ENCODE data around the gene ZNF506. TPM values are rescaled to one million over a fixed set of nuclear protein-coding genes. Genes with fewer than 3 reads are reported as not detected.
"Not testable (repeated sequence)": the region's sequence is repeated elsewhere in the genome, so short reads cannot be mapped to it uniquely, and the experiment has no call there.

ZNF506 gene
- total RNA-seq, 2 donors from 2014 or later = 21.1 to 37.9 TPM

DNA sequence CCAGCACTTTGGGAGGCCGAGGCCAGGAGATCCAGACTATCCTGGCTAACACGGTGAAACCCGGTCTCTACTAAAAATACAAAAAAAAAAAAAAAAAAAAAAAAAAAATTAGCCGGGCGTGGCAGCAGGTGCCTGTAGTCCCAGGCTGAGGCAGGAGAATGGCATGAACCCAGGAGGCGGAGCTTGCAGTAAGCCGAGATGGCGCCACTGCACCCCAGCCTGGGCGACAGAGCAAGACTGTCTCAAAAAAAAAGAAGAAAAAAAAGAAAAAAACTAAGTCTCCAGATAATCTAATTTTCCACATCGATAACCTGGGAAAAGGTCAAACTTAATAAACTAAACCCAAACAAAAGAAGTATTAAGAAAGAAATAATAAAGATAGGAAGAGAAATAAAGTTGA is 49.6 kb downstream of the ZNF506 start:
- H3K27ac Mint-ChIP-seq; H3K9me3 Mint-ChIP-seq; ATAC-seq; H3K27me3 Mint-ChIP-seq; H3K36me3 Mint-ChIP-seq; DNase-seq (ENCODE audit: low spot score); H3K4me3 Mint-ChIP-seq: not testable (repeated sequence)
- H3K4me1 Mint-ChIP-seq (ENCODE audit: low read depth in 2 of 2) = peaks cover 11 to 22% of the 10 kb centered on the region in 2 donors

DNA sequence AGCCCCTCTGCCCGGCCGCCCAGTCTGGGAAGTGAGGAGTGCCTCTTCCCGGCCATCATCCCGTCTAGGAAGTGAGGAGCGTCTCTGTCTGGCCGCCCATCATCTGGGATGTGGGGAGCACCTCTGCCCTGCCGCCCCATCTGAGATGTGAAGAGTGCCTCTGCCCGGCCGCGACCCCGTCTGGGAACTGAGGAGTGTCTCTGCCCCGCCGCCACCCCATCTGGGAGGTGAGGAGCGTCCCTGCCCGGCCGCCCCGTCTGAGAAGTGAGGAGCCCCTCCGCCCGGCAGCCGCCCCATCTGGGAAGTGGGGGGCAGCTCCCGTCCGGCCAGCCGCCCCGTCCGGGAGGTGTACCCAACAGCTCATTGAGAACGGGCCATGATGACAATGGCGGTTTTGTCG is 51.6 kb downstream of the ZNF506 start:
- H3K9me3 Mint-ChIP-seq; H3K27me3 Mint-ChIP-seq; H3K4me3 Mint-ChIP-seq; H3K36me3 Mint-ChIP-seq; ATAC-seq; H3K27ac Mint-ChIP-seq; DNase-seq (ENCODE audit: low spot score): not testable (repeated sequence)
- H3K4me1 Mint-ChIP-seq (ENCODE audit: low read depth in 2 of 2) = peaks cover 0 to 11% of the 10 kb centered on the region in 2 donors

DNA sequence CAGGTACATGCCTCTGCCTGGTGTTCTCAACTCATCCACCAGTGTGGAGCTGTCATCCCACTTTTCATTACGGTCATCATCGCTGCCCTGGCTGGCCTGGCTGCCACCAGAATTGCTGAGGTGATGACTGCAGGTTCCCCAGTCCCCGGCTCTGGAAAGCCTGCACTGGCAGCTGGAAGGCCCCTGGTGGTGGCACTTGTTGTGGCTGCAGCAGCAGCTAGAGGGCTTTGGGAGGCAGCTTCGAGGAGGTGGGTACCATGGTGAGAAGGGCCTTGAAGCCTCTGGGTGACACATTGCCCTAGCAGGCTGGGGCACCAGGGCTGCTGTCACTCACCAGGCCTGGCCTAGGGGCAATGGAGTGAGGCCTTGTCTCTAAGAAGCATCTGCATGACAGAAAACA is 63.4 kb downstream of the ZNF506 start:
- Mint-ChIP-seq H3K4me1 (ENCODE audit: low read depth in 2 of 2) (no peaks in the 10 kb centered on the region), H3K36me3 (no peaks in the 10 kb centered on the region), H3K4me3 (no peak overlapping the region), H3K9me3 (no peaks in the 10 kb centered on the region), H3K27ac (no peak overlapping the region), H3K27me3 (no peaks in the 10 kb centered on the region)
- ATAC-seq (no peak), DNase-seq (ENCODE audit: low spot score) (no peak)

DNA sequence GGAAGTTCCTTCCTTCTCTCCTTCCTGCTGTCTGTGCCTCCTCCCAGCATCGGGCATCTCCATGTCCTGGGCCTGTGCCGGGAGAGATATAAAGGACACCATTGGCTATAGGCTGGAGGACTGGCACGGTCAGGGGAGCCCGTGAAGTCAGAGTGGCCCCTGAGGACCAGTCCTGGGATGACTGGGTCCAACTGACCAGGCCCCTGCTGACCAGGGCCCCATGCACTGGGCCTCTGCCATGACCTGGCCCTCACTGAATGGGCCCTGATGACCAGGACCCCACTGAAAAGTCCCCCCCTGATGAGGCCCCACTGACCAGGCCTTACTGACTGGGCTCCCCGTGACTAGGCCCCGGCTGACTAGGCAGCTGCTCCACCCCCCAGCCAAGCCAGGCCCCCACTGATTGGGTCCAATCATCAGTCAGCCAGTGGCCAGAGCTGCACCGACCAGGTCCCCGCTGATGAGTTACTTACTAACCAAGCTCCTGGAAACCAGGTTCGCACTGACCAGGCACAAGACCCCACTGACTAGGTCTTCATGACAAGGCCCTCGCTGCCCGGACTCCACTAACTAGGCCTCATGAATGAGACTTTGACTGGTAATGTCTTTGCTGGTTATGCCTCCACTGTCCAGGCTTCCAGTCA is 68.7 kb downstream of the ZNF506 start:
- no peaks in the 10 kb centered on the region for H3K36me3 Mint-ChIP-seq
- ATAC-seq (no peak), DNase-seq (ENCODE audit: low spot score) (no peak)
- H3K27me3 Mint-ChIP-seq = no peaks in the 10 kb centered on the region
- H3K9me3 Mint-ChIP-seq = no peaks in the 10 kb centered on the region
- H3K27ac Mint-ChIP-seq = no peak overlapping the region
- H3K4me1 Mint-ChIP-seq (ENCODE audit: low read depth in 2 of 2) = no peaks in the 10 kb centered on the region
- H3K4me3 Mint-ChIP-seq = no peak overlapping the region

DNA sequence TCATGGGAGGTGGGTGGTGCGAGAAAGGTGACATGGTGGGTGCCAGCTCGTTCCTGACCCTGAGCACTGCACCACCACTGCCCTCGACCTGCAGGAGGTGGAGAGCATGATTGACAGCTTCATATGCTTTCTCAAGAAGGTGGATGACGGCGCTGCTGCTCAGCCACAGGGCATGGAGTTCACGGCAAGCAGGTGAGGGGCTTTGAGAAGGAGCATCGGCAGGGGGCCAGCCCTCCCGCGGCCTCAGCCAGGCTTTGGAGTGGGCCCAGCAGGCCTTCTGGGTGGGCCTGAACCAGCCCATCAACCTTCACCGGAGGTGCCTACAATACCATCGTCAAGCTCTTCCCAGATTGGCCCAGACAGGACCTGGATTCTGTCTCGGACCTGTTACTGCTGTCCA is 69.7 kb downstream of the ZNF506 start:
- Mint-ChIP-seq H3K36me3 (no peaks in the 10 kb centered on the region), H3K4me1 (ENCODE audit: low read depth in 2 of 2) (no peaks in the 10 kb centered on the region), H3K27ac (no peak overlapping the region), H3K27me3 (no peaks in the 10 kb centered on the region), H3K4me3 (no peak overlapping the region), H3K9me3 (no peaks in the 10 kb centered on the region)
- no peak for DNase-seq (ENCODE audit: low spot score)
- ATAC-seq = no peak

DNA sequence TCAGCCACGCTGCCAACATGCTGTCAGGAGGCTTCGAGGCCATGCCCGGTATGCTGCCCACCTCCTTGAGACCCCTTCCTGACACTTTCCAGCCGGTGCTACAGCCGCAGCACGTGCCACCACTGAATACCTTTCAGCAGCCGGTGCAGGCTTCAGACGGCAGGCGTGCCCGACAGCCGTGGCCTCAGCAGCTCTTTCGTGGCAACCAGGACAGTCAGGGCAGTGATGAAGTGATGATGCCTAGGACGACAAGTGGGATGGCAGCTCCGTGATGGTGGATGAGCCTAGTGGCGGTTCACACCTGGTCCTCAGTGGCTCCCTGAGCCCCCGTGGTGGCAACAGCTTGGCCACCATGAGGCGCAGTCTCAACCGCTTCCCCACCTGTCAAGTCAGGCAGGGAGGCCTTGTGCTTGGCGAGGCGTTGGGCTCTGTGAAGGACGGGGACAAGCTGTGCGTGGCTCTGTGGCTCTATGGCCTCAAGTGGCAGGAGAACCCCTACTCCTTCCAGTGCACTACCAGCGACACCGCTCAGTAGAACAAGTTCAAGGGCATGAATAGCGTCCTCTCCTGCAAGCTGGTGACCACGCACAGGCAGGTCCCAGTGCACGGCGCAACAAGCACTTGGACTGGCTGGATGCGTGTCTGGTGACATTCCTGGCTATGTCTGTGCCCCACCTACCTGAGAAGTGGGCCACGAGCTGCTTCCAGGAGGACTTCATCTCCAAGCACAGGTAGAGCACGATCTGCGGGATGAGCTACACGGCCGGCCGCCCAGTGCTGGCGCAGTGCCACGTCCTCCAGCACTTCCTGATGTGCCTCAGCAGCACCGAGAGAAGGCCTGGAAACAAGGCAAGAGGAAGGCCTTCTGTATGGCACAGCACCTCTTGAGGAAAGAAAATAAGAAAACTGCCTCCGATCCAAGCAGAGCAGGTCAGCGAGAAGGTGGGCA is 70.4 kb downstream of the ZNF506 start:
- no peaks in the 10 kb centered on the region for H3K27me3 Mint-ChIP-seq
- no peaks in the 10 kb centered on the region for H3K36me3 Mint-ChIP-seq
- H3K9me3 Mint-ChIP-seq = no peaks in the 10 kb centered on the region
- DNase-seq (ENCODE audit: low spot score) (no peak), ATAC-seq (no peak)
- no peak overlapping the region for H3K27ac Mint-ChIP-seq
- H3K4me3 Mint-ChIP-seq = no peak overlapping the region
- no peaks in the 10 kb centered on the region for H3K4me1 Mint-ChIP-seq (ENCODE audit: low read depth in 2 of 2)

DNA sequence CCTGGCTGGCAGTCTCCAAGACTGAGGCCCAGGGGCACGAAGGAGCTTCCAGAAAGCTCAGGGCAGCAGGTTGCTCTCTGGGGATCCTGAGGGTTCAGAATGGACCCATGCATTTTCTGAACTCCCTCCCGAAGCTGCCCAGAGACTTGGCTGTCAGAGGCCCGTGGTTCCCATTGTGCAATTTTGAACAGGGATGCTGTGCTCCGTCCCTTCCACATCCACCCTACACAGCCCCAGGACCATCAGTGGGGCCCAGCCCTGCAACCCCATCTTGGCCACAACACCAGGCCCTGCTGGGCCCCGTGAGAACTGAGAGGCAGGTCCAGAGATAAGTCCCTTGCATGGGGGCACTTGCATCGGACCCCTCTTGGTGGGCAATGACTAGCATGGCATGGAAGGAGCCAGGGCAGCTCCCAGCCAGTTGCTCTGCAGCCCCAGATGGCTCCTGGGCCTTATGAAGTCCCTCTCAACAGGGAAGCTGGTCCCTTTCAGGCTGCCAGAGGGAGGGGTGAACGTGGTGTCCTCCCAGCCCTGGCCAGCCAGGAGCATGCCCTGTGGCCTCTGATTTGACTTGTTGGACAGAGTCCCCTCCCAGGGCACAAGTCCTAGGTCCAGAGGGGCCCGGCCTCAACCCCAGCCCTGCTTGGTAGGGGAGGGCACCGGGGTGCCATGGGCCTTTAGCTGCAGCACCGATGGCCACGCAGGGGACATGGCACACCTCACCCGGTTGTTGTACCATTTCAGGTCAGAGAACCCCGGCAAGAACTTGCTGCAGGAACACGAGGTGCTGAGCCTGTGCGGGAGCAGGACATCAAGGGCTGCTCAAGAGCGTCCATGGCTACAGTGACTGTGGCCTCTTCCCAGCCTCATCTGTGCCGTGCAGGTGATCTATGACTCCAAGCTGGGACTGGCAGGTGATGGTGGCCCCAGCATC is 71.4 kb downstream of the ZNF506 start:
- no peak overlapping the region for H3K4me3 Mint-ChIP-seq
- H3K27ac Mint-ChIP-seq = no peak overlapping the region
- DNase-seq (ENCODE audit: low spot score) (no peak), ATAC-seq (no peak)
- no peaks in the 10 kb centered on the region for H3K9me3 Mint-ChIP-seq
- H3K4me1 Mint-ChIP-seq (ENCODE audit: low read depth in 2 of 2) = no peaks in the 10 kb centered on the region
- H3K36me3 Mint-ChIP-seq = no peaks in the 10 kb centered on the region
- H3K27me3 Mint-ChIP-seq = no peaks in the 10 kb centered on the region

DNA sequence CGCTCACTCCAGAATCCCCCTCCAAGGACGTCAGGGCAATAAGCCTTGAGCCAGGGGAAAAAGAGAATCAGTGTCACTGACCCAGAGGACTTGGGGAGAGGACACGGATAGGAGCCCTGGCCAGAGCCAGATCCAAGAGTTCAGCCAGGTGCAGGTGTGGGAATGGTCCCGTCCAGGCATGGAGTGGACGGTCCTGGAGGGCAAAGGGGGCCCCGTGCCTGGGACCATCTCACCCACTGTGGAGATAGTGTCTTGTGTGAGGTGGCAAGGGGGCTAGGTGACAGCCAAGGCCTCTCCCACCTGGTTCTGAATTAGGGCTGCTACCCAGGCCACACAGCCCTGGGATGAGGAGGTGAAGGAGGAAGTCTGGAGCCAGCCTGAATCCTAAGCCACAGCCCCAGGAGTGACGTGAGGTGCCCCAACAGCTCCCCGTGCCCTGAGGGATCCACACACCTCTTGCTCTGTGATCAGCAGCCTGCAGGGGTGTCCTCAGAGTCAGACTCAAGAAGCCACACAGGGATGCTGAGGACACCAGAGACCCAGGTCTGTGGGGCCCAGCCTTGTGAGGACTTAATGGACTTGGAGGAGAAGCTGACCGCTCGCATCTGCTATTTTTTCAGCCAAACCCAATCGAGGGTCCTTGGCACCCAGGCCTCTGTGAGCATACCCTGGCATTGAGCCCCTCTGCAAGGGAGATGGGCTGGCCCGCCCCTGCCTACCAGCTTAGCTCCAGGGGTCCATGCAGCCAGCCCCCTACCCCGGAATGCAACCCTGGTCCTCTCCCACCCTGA is 72.2 kb downstream of the ZNF506 start:
- H3K27ac Mint-ChIP-seq = no peak overlapping the region
- H3K27me3 Mint-ChIP-seq = no peaks in the 10 kb centered on the region
- H3K9me3 Mint-ChIP-seq = no peaks in the 10 kb centered on the region
- DNase-seq (ENCODE audit: low spot score) (no peak), ATAC-seq (no peak)
- no peaks in the 10 kb centered on the region for H3K36me3 Mint-ChIP-seq
- no peaks in the 10 kb centered on the region for H3K4me1 Mint-ChIP-seq (ENCODE audit: low read depth in 2 of 2)
- no peak overlapping the region for H3K4me3 Mint-ChIP-seq

DNA sequence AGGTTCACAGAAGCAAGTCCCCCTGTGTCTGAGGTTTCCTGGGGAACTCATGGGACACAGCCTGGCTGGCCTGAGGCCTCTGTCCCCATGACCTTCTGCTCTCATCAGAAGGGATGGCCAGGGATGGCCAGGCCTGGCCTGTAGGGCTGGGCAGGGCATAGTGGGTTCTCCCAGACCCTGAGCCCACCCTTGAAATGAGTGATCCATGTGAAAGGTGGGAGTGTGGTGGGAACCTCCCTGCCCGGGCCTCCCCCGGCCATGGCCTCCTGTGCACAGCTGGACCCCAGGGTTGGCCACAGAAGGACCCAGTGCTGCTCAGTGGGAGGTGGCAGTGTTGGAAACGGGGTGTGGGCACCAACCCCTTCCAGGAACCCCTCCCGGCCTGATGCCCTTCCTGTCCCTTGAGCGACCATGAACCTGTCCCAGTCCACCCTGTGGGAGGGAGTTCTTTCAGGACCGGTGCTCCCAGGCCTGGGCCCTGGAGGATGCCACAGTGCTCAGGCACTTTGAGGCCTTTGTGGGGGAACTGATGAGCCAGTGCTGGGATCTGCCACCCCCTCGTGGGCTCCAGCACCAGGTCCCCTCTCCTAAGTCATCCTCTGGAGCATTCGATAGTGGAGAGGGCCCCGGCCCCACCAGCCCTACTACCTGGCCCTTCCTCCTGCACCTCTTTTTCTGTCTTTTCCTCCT is 73.2 kb downstream of the ZNF506 start:
- ATAC-seq = no peak
- Mint-ChIP-seq H3K4me3 (no peak overlapping the region), H3K9me3 (no peaks in the 10 kb centered on the region), H3K36me3 (no peaks in the 10 kb centered on the region), H3K27me3 (no peaks in the 10 kb centered on the region), H3K4me1 (ENCODE audit: low read depth in 2 of 2) (no peaks in the 10 kb centered on the region), H3K27ac (no peak overlapping the region)
- DNase-seq (ENCODE audit: low spot score) = no peak

DNA sequence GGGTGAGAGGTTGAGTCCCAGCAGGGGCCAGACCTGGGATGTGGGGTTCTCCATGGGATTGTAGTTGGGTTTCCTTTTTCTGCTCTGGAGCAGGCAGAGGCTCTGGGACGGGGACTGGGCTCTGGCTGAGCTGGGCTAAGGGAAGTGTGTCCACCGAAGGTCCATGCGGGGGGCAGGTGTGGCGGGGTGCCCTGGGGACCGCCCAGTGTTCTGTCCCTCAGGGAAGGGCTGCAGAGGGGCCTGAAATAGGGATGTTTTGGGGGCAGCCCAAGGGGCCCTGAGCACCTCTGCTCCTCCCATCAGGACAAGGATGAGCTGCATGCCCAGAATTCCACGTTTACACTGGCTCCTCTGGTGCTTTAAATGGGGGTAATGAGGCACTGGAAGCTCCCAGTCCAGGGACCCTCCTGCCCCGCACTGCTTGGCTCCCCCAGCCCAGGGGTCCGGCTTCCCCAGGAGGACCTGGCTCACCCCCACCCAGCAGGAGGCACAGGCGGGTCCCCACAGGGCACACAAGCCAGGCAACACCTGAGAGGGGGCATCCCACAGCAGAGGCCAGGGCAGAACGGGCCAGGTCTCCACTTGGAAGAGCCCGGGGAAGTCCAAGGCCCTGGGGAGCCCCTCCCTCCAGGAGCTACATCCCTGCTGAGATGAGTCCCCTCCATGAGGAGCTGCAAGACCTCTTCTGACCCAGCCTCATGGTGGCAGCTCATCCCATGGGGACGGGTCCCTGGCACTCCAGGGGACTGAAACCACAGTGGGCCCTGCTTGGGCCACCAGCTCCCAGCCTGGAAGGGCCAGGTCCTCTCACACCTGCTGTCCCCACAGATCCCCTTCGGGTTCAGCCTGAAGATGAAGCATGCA is 74.0 kb downstream of the ZNF506 start:
- Mint-ChIP-seq H3K27me3 (no peaks in the 10 kb centered on the region), H3K4me1 (ENCODE audit: low read depth in 2 of 2) (no peaks in the 10 kb centered on the region), H3K4me3 (no peak overlapping the region), H3K36me3 (no peaks in the 10 kb centered on the region), H3K9me3 (no peaks in the 10 kb centered on the region), H3K27ac (no peak overlapping the region)
- ATAC-seq (no peak), DNase-seq (ENCODE audit: low spot score) (no peak)

DNA sequence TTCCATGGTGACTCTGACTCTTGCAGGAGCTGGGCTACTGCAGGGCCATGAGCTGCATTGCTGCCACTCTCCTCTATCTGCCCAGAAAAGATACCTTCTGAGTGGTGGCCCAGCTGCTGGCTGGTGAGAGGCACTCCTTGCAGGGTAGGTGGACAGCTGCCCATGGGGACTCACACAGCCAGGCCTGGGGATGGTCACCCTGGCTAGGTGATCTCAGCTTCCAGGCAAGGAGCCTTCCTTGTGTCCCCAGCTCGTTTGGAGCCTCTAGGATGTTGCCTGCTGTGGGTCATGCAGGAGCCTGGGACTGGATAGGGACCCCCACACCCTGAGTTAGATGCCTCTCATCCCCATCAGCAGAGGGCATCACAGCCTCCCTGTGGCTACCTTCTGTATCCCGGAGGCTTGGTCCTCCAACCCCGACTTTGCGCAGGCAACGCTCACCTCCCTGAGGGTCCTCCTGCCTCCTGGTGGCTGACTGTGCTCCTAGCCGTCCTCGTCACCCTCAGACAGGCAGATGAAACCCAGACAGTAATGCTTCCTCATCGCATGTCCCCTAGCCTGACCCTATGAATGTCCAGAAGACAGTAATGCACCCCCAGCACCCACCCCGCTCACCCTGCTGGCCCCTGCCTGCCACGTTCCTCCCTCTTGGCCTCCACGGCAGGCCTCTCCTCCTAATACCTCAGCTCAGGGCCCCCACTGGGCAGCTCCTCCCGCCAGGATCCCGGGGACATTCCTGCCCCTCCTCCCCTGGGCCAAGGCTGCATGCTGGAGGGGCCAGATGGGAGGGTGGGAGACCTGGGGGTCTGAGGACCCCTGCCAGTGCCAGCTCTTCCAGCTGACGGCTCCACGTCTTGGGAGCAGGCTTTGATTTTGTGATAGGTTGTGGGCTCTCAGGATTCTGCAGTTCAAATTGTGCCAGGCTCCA is 75.0 kb downstream of the ZNF506 start:
- Mint-ChIP-seq H3K27me3 (no peaks in the 10 kb centered on the region), H3K9me3 (no peaks in the 10 kb centered on the region), H3K4me1 (ENCODE audit: low read depth in 2 of 2) (no peaks in the 10 kb centered on the region), H3K27ac (no peak overlapping the region), H3K36me3 (no peaks in the 10 kb centered on the region), H3K4me3 (no peak overlapping the region)
- DNase-seq (ENCODE audit: low spot score) (no peak), ATAC-seq (no peak)

Data from natural killer cell treated with Interleukin-12 subunit alpha and Interleukin-12 subunit beta and Interleukin-15 and Interleukin-18, amount 100 ng/mL, for 72 hours (primary cell).